K562 (cell line): ENCODE data around the gene ZNRD2. TPM values are rescaled to one million over a fixed set of nuclear protein-coding genes. Genes with fewer than 3 reads are reported as not detected.

Source experiments
- CAMTA2 ChIP-seq: fragments of 250-450 bp; sonication (Bioruptor Pico); conservative IDR thresholded peaks from 2 replicates; pipeline ENCODE4 v1.5.1; 2022
- CBFB ChIP-seq: sonication (generic); formaldehyde crosslinking; IDR thresholded peaks from 2 replicates; pipeline ENCODE4 v1.4.0; 2020; ENCODE audit warnings: mild to moderate bottlenecking, missing genetic modification reagents
- CBX1 ChIP-seq: sonication (generic); IDR thresholded peaks from 2 replicates; pipeline ENCODE4 v1.6.1; 2016; ENCODE audit warnings: antibody characterized with exemption, low read depth, mild to moderate bottlenecking
- CTBP1 ChIP-seq: fragments of 450-650 bp; IDR thresholded peaks from 2 replicates; pipeline ENCODE4 v1.6.1; 2016; ENCODE audit warnings: borderline replicate concordance
- ELF1 ChIP-seq: fragments of 200-800 bp; sonication (Bioruptor generic); IDR thresholded peaks from 2 replicates; pipeline ENCODE4 v1.6.1; 2016; ENCODE audit warnings: missing genetic modification characterization, missing compliant biosample characterization
- EZH2 ChIP-seq: IDR thresholded peaks from 2 replicates; pipeline ENCODE4 v1.6.1; 2012; ENCODE audit warnings: low read depth, mild to moderate bottlenecking, inconsistent platforms, low read length, borderline replicate concordance
- HDGF ChIP-seq: fragments of 450-650 bp; IDR thresholded peaks from 2 replicates; pipeline ENCODE4 v1.6.1; 2016
- ID3 ChIP-seq, 2 experiments: fragments of 250-450 bp in 1 of 2; fragments of 450-650 bp in 1 of 2; sonication (Bioruptor Pico) in 1 of 2; IDR thresholded peaks; 2 replicates each; pipeline versions ENCODE4 v1.6.1 to v1.8.0; 2016 to 2021; ENCODE audit warnings: mild to moderate bottlenecking in 2 of 2, moderate library complexity in 2 of 2, missing compliant biosample characterization in 1 of 2, missing genetic modification characterization in 1 of 2
- ILF3 ChIP-seq: fragments of 450-650 bp; IDR thresholded peaks from 2 replicates; pipeline ENCODE4 v1.6.1; 2018; ENCODE audit warnings: antibody characterized with exemption, mild to moderate bottlenecking, moderate library complexity, borderline replicate concordance
- KLF10 ChIP-seq: fragments of 250-450 bp; sonication (Bioruptor Pico); IDR thresholded peaks from 2 replicates; pipeline ENCODE4 v1.6.1; 2021; ENCODE audit warnings: matching md5 sums
- MEIS2 ChIP-seq: fragments of 450-650 bp; IDR thresholded peaks from 2 replicates; pipeline ENCODE4 v1.6.1; 2014; ENCODE audit warnings: mild to moderate bottlenecking; ENCODE audit not compliant: partially characterized antibody
- PCBP2 ChIP-seq: fragments of 200-400 bp; formaldehyde crosslinking; IDR thresholded peaks from 2 replicates; pipeline ENCODE4 v1.6.1; 2018; ENCODE audit warnings: low read length, low read depth, mild to moderate bottlenecking, moderate library complexity; ENCODE audit not compliant: poor library complexity, severe bottlenecking
- POLR3G ChIP-seq: IDR thresholded peaks from 2 replicates; pipeline ENCODE4 v1.6.1; 2011; ENCODE audit not compliant: insufficient read length, insufficient replicate concordance; ENCODE audit errors: extremely low read depth
- POU5F1 ChIP-seq: fragments of 150-350 bp; IDR thresholded peaks from 2 replicates; pipeline ENCODE4 v1.6.1; 2014; ENCODE audit warnings: borderline replicate concordance, low read length, low read depth, mild to moderate bottlenecking; ENCODE audit not compliant: partially characterized antibody
- SMAD1 ChIP-seq: fragments of 150-350 bp; IDR thresholded peaks from 2 replicates; pipeline ENCODE4 v1.6.1; 2014; ENCODE audit warnings: low read length, low read depth; ENCODE audit not compliant: partially characterized antibody
- SMAD3 ChIP-seq: fragments of 450-650 bp; formaldehyde crosslinking; conservative IDR thresholded peaks from 2 replicates; pipeline ENCODE4 v1.4.0; 2020; ENCODE audit warnings: mild to moderate bottlenecking
- TAF7 ChIP-seq: fragments of 450-650 bp; IDR thresholded peaks from 2 replicates; pipeline ENCODE4 v1.6.1; 2016; ENCODE audit warnings: missing genetic modification characterization, missing compliant biosample characterization
- TBL1XR1 ChIP-seq, 2 experiments: IDR thresholded peaks; 2 replicates each; pipeline ENCODE4 v1.6.1; 2012; ENCODE audit warnings: improper control_type of control experiment in 2 of 2, low read length in 2 of 2, mild to moderate bottlenecking in 1 of 2
- TFAM ChIP-seq: fragments of 250-450 bp; sonication (Bioruptor Pico); conservative IDR thresholded peaks from 2 replicates; pipeline ENCODE4 v1.5.0; 2021; ENCODE audit warnings: mild to moderate bottlenecking, moderate library complexity
- THRAP3 ChIP-seq: fragments of 450-650 bp; IDR thresholded peaks from 2 replicates; pipeline ENCODE4 v1.6.1; 2016; ENCODE audit warnings: mild to moderate bottlenecking, inconsistent platforms, borderline replicate concordance
- ZNF384 ChIP-seq: IDR thresholded peaks from 2 replicates; pipeline ENCODE4 v1.6.1; 2012; ENCODE audit warnings: low read depth, low read length, improper control_type of control experiment
- polyA plus RNA-seq, 8 experiments: library from polyadenylated mRNA; depleted of rRNA in 4 of 8; stranded (reverse) in 5 of 8; unstranded in 3 of 8; fragments of >200 nt; fragmentation: Nextera tagmentation in 2 of 8; fragmentation: Illumina TruSeq in 1 of 8; extraction: Ambion mirVana in 2 of 8; extraction: Trizol in 1 of 8; gene quantifications; 2 replicates each; pipeline versions ENCODE4 v1.2.1 to v1.2.3, GENCODE V29; 2011 to 2014; ENCODE audit warnings: inconsistent platforms in 1 of 8, missing spikeins in 1 of 8
- total RNA-seq, 7 experiments: library from RNA; depleted of rRNA in 6 of 7; stranded (reverse); fragments of >200 nt in 6 of 7; fragmentation: Illumina TruSeq in 2 of 7; extraction: Trizol in 2 of 7; gene quantifications; 2 replicates each; pipeline versions ENCODE4 v1.2.1 to v1.2.3, GENCODE V29; 2011 to 2021; ENCODE audit warnings: low replicate concordance in 1 of 7
- TF ChIP-seq, protein P1 (sequence below), 2 experiments: fragments of 200-800 bp in 1 of 2; sonication (Bioruptor generic) in 1 of 2; sonication (generic) in 1 of 2; formaldehyde crosslinking in 1 of 2; IDR thresholded peaks in 1 of 2; conservative IDR thresholded peaks in 1 of 2; 2 replicates each; pipeline versions ENCODE4 v1.5.0 to v1.6.1; 2016 to 2020; ENCODE audit warnings: missing compliant biosample characterization in 1 of 2, missing genetic modification characterization in 1 of 2, missing genetic modification reagents in 1 of 2
- TF ChIP-seq, protein P2 (sequence below): fragments of 250-450 bp; sonication (Bioruptor Pico); IDR thresholded peaks from 2 replicates; pipeline ENCODE4 v1.8.0; 2021; ENCODE audit warnings: mild to moderate bottlenecking, moderate library complexity
- TF ChIP-seq, protein P3 (sequence below): fragments of 450-650 bp; IDR thresholded peaks from one replicate; pipeline ENCODE4 v1.6.1; 2018; ENCODE audit warnings: mild to moderate bottlenecking, moderate library complexity; ENCODE audit not compliant: partially characterized antibody

The ZNRD2 gene
- total and polyA plus RNA-seq, 9 of the 15 experiments (the other 6 are each of a cell fraction or from before 2014, with no cell fraction given): 13.4 to 129 (median 60.4) TPM

- TF ChIP-seq SMAD3 (CRISPR knock-in tag) (no peak), ILF3 (no peak), POU5F1 (no peak), THRAP3 (no peak), MEIS2 (peak; percentile 2), PCBP2 (no peak), TBL1XR1 (IDR thresholded peaks at IDR 0.05; ENCODE audit: low read length in 2 of 2) (no peak), ID3 (CRISPR knock-in tag; IDR thresholded peaks at IDR 0.05) (no peak), ID3 (tag; IDR thresholded peaks at IDR 0.05) (no peak), CBX1 (no peak), CBFB (CRISPR knock-in tag) (no peak), KLF10 (no peak), POLR3G (no peak), ELF1 (no peak), SMAD1 (no peak), CAMTA2 (CRISPR knock-in tag) (no peak), HDGF (0 out of 2 replicates have a peak, but pooled peaks have one; percentile 19), EZH2 (no peak), ZNF384 (no peak), CTBP1 (no peak; the same call in 1 of the 2 replicates), TFAM (no peak), TAF7 (no peak)
- TF ChIP-seq, protein P1, sequence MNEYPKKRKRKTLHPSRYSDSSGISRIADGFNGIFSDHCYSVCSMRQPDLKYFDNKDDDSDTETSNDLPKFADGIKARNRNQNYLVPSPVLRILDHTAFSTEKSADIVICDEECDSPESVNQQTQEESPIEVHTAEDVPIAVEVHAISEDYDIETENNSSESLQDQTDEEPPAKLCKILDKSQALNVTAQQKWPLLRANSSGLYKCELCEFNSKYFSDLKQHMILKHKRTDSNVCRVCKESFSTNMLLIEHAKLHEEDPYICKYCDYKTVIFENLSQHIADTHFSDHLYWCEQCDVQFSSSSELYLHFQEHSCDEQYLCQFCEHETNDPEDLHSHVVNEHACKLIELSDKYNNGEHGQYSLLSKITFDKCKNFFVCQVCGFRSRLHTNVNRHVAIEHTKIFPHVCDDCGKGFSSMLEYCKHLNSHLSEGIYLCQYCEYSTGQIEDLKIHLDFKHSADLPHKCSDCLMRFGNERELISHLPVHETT (CRISPR knock-in tag; conservative IDR thresholded peaks at IDR 0.05 in 1 of 2, IDR thresholded peaks at IDR 0.05 in 1 of 2): no peak
- TF ChIP-seq, protein P2, sequence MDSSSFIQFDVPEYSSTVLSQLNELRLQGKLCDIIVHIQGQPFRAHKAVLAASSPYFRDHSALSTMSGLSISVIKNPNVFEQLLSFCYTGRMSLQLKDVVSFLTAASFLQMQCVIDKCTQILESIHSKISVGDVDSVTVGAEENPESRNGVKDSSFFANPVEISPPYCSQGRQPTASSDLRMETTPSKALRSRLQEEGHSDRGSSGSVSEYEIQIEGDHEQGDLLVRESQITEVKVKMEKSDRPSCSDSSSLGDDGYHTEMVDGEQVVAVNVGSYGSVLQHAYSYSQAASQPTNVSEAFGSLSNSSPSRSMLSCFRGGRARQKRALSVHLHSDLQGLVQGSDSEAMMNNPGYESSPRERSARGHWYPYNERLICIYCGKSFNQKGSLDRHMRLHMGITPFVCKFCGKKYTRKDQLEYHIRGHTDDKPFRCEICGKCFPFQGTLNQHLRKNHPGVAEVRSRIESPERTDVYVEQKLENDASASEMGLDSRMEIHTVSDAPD (CRISPR knock-in tag): no peak
- TF ChIP-seq, protein P3, sequence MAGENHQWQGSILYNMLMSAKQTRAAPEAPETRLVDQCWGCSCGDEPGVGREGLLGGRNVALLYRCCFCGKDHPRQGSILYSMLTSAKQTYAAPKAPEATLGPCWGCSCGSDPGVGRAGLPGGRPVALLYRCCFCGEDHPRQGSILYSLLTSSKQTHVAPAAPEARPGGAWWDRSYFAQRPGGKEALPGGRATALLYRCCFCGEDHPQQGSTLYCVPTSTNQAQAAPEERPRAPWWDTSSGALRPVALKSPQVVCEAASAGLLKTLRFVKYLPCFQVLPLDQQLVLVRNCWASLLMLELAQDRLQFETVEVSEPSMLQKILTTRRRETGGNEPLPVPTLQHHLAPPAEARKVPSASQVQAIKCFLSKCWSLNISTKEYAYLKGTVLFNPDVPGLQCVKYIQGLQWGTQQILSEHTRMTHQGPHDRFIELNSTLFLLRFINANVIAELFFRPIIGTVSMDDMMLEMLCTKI: no peak
Measured at GRCh38 chr11:65551572-65552387, 18.5 kb upstream of the ZNRD2 start (continued).
